Skin epidermis (tissue), 12 donors: ENCODE measurements around the gene OTUD7B.

Experiments
- H3K27ac ChIP-seq, 21 experiments: fragments of 200-600 bp; sonication (generic) in 11 of 21; one replicate each; pipeline ENCODE4 v1.5.0; 2020; ENCODE audit warnings: mild to moderate bottlenecking in 3 of 21, inconsistent platforms in 2 of 21, moderate library complexity in 2 of 21
- H3K4me3 ChIP-seq, 7 experiments: fragments of 200-600 bp; sonication (generic) in 2 of 7; one replicate each; pipeline ENCODE4 v1.5.0; 2020; ENCODE audit warnings: inconsistent platforms in 2 of 7, mild to moderate bottlenecking in 2 of 7, moderate library complexity in 1 of 7

The OTUD7B gene

DNA sequence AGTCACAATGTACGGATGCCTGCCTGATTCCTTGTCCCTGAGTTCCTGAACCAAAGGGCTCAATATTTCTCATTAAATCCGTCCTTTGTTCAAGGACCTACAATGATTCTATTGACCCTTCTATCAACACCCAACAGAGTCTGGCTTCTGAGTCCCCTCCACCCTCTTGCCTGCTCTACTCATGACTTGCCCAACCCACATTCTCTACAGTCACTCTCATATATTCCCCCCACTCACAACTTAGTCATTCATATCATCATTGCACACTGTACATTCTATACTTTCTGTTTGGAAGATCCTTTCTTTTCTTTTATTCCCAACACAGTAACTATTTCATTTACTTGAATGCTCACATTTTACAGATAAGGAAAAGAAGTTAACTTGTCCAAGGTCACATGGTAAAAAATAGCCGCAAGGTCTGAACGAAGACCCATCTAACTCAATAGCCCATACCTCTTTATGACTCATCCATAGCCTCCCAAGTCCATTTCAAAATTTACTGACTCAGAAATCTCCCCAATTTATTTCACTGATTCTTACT, 3.6 kb downstream of the OTUD7B start:
- H3K4me3 ChIP-seq: no peak overlapping the region
- peak overlapping the region in 1 of 21 experiments; percentile 12 for H3K27ac ChIP-seq

DNA sequence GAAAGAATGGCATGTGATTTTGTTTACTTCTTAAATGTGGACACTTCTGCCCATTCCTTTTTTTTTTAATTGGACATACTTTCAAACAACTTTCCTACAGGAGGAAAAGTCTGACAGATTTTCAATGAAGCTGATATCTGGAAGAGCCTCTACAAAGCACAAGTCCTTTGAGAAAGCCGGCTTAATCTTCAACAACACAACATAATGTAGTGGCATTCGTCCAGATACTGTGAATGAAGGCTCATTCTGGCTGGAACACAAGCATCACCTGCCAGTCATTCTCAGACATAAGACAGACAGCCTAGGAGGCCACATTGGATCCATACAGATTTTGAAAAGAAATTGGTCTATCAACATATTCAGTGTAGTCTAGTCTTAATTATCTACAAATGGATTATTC, 4.9 kb downstream of the OTUD7B start:
- no peak overlapping the region for H3K27ac ChIP-seq
- no peak overlapping the region for H3K4me3 ChIP-seq

DNA sequence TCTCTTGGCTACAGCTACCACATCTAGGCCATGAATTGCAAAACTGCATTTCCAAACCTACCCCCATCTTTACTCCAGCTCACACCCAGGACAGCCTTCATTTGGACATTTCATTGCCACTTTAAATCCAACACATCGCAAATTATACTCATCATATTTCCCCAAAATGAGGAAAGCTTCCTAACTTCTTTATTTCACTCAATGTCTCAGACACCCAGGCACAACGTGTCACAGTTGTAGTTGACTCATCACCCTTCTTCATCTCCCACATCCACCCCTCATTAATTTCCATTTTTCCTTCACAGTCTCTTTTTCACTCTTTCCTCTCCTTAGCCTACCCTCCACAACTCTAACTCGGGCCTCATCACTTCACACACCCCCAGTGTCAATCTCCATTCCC, 6.7 kb downstream of the OTUD7B start:
- H3K4me3 ChIP-seq: no peak overlapping the region
- H3K27ac ChIP-seq: no peak overlapping the region

DNA sequence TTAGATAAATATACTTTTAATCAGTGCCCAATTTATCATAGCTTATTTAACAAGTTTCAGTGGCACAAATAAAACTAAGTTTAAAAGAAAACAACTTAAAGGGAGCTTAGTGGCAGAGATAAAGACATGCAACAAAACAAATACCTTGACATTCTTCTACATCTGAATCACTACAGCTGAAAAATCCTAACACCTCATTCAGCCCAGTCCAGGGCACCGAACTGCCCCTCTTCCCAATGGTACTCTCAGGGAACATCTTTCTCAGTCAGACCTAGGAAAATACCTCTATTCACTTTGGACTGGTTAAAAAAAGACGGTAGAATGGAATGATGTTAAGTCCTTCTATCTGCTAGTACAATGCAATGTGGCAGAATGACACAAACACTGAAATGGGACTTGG, 8.3 kb downstream of the OTUD7B start:
- no peak overlapping the region for H3K4me3 ChIP-seq
- no peak overlapping the region for H3K27ac ChIP-seq

- Histone ChIP-seq H3K4me3 (no peak overlapping the region), H3K27ac (no peak overlapping the region)
These were observed 9.1 kb downstream of the OTUD7B start for GRCh38 chr1:150001415-150001814.

DNA sequence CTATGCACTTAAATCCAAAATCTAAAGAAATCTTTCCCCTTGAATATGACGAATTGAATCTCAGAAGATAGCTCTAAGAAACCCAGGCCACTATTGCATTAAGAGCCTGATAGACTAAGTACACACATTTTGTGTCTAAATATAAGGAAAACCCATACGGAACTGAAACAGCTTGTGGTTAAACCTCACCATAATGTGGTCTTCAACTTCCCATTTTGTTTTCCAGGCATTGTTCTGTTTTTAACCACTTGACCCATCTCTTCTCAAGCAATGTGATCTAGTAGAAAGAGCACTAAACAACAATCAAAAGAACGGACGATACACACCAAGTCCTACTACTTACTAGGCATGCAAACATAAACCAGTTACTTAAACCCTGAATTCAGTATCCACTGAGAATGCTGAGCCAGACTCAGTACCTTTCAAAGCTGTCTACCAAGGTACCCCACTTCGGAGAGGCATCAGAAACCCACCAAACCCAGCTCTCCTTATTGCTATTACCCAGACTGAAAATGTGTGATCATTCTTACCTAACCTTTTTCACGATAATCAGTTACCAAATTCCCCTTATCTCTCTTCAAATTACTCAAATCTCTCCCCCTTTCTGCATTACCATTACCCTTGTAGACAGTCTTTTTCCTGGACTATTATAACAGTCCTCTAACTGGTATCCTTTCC, 12.8 kb downstream of the OTUD7B start:
- H3K27ac ChIP-seq: no peak overlapping the region
- H3K4me3 ChIP-seq: no peak overlapping the region

DNA sequence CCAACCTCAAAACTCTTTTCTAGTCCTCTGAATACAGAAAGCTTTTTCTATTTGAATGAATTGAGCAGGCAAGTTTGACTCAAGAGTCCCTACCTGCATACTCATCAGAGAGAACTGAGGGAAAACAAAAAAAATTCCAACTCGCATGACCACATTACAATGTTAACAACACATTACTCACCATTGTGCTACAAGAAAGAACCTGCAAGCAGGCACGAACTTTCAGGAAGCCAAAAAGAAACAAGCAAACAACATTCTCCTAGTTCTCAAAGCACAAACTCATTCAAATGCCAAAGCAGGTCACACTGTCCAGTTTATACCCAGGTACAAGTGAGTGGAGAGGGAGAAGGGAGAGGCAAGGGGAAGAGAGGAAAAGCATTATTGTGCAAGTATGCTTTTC, 14.6 kb downstream of the OTUD7B start:
- Histone ChIP-seq H3K4me3 (no peak overlapping the region), H3K27ac (peak overlapping the region in 2 of 21 experiments; percentile 0 to 3)

GRCh38 chr1:149993764-149994163, 16.8 kb downstream of the OTUD7B start:
- Histone ChIP-seq H3K27ac (no peak overlapping the region), H3K4me3 (no peak overlapping the region)

DNA sequence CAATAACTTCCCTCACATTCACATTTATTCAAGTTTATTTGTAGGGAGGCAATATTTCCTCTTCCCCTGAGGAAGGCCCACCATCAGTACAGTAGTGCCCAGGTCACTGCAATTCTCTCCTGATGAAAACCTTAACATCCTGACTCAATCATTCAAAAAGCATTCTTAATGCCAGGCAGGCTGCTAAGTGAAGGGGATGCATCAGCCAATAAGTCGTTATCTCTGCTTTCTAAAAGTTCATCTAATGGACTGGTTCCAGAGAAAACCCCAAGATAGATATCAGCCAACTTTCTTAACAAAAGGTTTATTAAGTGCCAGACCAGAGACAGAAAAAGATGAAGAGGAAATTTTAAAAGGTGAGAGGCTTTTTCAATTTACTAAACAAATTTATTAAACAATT, 17.3 kb downstream of the OTUD7B start:
- no peak overlapping the region for H3K4me3 ChIP-seq

DNA sequence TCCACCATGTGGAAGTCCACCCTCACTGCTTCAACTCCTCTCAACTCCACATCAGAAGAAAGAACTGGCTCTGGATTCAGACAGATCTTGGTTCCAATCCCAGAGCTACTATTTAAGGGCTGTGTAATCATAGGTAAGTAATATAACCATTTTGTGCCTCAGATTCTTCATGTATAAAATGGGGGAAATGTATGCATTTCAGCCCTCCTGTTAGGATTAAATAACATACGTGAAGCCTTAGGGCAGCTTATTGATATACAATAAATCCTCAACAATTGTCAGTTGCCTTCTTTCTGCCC, 23.3 kb downstream of the OTUD7B start:
- peak overlapping the region in 5 of 21 experiments; percentile 1 to 40 (median 12) for H3K27ac ChIP-seq

More for the DNA sequence above, 17.3 kb downstream of the OTUD7B start:
- peak overlapping the region in 1 of 21 experiments; percentile 31 for H3K27ac ChIP-seq

GRCh38 chr1:149986486-149987296, 23.8 kb downstream of the OTUD7B start:
- peak overlapping the region in 5 of 21 experiments; percentile 1 to 40 (median 18) for H3K27ac ChIP-seq
- H3K4me3 ChIP-seq: no peak overlapping the region

More for the DNA sequence above, 23.3 kb downstream of the OTUD7B start:
- no peak overlapping the region for H3K4me3 ChIP-seq

DNA sequence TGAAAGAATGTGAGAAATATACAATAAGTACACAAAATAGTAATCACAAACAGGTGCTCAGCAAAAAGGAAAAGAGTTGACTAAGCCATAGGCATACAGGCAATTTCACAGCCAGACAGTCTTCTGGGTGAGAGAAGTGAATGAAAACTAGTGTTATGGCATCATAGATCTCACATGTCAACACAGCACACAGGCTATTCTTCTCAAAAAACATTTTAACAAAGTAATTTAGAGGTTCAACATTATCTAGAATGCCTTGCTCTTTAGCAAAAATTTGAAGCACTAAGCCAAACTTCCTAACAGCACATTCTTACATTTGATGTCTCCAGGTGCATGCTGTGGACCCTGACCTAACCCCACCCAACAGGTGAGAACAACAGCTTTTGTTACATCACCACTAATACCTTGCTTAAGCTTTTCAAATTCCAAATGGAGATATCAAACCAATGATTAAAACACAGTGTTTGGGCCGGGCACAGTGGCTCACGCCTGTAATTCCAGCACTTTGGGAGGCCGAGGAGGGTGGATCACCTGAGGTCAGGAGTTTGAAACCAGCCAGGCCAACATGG, 30.5 kb downstream of the OTUD7B start:
- no peak overlapping the region for H3K4me3 ChIP-seq
- no peak overlapping the region for H3K27ac ChIP-seq

DNA sequence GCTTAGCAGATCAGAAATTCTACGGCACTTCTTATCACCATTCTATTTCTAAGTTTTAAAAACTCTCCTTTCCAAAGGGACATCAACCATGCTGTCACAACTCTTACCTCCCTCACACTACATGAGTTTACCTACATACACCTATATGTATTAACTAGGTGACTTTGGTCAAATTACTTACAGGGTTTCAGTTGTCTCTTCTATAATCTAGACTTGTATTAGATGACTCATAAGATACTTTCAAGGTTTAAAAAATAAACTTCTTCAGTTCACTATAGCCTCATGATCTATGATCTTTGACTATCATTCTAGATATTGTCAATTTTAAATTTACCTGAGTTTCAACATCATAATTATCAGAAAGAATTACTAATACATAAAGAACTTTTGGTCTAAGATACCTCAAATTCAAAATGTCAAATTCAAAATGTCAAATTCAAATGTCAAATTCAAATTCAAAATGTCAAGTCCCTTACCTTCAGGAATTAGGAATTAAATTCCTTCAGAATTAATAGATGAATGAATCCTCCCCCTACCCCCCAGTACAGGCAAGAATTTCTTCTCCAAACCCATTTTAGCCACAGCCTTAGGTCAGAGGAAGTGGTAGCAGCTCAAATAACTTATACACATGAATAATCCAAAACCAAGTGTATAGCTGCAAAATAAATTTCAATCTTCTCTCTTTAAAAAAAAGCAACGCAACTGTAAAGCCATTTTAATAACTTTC, 31.1 kb downstream of the OTUD7B start:
- no peak overlapping the region for H3K27ac ChIP-seq
- no peak overlapping the region for H3K4me3 ChIP-seq

DNA sequence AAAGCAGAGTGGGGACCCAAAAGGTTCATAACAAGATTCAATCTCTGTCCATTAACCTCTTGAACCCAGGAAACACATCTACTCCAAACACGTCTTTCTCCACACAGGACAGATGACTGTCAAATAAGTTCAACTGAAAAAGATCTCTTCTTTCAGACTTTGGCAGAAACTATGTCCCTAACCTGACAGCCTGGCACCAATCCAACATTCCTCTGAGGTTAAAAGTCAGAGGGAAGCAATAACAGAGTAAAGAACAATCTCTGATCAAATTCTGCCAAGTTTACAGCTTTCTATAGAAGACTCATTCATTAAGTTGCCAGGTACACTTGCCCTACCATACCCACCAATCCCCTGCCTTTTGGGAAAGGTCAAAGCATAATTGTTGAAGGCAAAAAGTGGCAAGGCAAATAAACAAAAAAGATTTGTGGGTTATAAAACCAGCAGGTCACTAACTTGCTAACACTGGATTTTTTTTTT, 31.9 kb downstream of the OTUD7B start:
- H3K27ac ChIP-seq: no peak overlapping the region

GRCh38 chr1:149977345-149977744, 33.2 kb downstream of the OTUD7B start:
- Histone ChIP-seq H3K27ac (no peak overlapping the region), H3K4me3 (no peak overlapping the region)

More for the DNA sequence above, 31.9 kb downstream of the OTUD7B start:
- H3K4me3 ChIP-seq: no peak overlapping the region

GRCh38 chr1:149972547-149972946, 38.0 kb downstream of the OTUD7B start:
- Histone ChIP-seq H3K4me3 (no peak overlapping the region), H3K27ac (no peak overlapping the region)

DNA sequence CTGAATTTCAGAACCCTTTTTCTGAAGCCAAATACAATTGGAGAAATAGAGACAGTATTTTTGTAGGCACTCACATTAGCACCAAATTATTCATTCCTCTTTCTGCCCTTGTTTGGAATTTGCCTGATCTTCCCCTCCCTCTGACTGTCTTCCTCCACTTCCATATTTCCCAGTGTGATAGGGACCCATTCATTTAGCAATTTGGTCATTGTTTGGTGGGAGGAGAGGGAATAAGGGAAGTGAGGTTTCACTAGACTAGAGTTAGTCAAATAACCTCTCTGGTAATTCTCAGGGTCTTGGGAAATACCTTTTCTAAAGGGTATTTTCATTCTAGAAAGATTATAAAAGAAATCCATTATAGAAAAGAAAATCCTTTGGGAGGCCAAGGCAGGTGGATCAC, 42.9 kb downstream of the OTUD7B start:
- H3K4me3 ChIP-seq: no peak overlapping the region
- H3K27ac ChIP-seq: no peak overlapping the region

DNA sequence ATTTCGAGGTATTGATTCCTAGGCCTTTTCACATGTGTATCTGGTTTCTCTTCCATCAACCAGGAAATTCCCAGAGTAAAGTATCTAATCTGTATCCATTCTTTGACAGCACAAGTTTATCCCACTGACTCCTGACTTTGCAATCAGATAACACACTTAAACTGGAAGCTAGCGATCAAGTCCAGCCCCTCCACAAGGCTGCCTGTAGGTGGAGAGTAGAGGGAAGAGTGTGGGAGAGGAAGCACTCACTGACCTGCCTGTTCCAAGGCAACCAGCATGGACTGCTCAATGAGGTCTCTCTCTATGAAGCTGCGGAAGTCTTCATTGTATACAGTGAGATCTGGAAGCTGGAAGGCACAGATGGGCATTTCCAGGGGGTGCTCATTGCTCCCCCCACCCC, 43.5 kb downstream of the OTUD7B start:
- H3K27ac ChIP-seq: no peak overlapping the region

GRCh38 chr1:149966405-149966804, 44.1 kb downstream of the OTUD7B start:
- Histone ChIP-seq H3K27ac (peak overlapping the region in 1 of 21 experiments; percentile 2), H3K4me3 (no peak overlapping the region)

More for the DNA sequence above, 43.5 kb downstream of the OTUD7B start:
- no peak overlapping the region for H3K4me3 ChIP-seq

DNA sequence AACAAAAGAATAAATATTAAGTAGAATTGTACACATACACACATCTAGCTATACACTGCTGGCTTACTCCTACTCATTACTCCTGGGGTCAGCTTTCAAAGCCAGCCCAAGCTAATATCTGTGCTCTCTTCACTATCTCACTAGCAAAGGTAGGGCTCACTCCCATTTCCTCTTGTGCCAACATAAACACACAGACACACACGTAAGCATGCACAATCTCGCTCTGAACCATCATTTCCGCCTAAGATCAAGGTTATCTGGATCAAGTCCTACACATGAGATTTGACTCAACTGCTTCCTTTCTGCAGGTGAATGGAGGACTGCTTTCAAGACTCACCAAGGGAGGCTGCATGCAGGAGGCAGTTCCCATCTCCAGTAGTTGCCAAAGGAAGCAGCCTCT, 45.1 kb downstream of the OTUD7B start:
- H3K27ac ChIP-seq: peak overlapping the region in 4 of 21 experiments; percentile 2 to 71 (median 21)
- no peak overlapping the region for H3K4me3 ChIP-seq
